Measurements from ENCODE around the gene PBX1.
A peak's percentile ranks its signal among the peaks of the same experiment; 100 is the strongest.

The PBX1 gene

GRCh38 chr1:164625004-164625617 lies 66.1 kb downstream of the PBX1 start:
- H3K27me3 ChIP-seq (ENCODE audit: control insufficient read depth, insufficient read depth, low read length), result no peaks in the 10 kb centered on the region
- H3K36me3 ChIP-seq (ENCODE audit: control insufficient read depth, insufficient read depth, low read length), result no peaks in the 10 kb centered on the region
- H3K9me3 ChIP-seq (ENCODE audit: control insufficient read depth, insufficient read depth, low read length), result no peaks in the 10 kb centered on the region
- H3K9ac ChIP-seq (ENCODE audit: low read depth, low read length), result no peak overlapping the region
- H3K4me1 ChIP-seq (ENCODE audit: control insufficient read depth, insufficient read depth, low read length), result peaks cover 24% of the 10 kb centered on the region
- H3K4me3 ChIP-seq (ENCODE audit: low read depth, low read length), result no peak overlapping the region

DNA sequence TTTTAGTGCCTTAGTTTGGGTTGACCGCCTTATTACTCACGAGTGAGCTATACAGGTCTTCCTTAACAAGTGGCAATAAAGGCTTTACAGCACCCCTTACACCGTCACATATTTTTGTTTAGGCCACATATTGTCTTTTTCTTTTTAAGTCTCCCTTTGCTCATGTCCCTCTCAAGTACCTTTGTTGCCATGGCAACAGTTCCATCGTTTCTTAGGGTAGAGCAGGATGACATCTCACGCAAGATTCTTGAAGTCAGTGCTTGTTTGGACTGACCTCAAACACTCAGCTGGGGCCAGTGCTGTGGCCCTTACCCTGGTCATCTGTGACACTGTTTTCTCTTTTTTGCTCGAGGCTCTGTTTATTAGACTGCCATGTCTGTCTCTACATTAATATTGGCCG lies 69.8 kb downstream of the PBX1 start:
- Histone ChIP-seq H3K27me3 (ENCODE audit: control insufficient read depth, insufficient read depth, low read length) (no peaks in the 10 kb centered on the region), H3K9me3 (ENCODE audit: control insufficient read depth, insufficient read depth, low read length) (no peaks in the 10 kb centered on the region), H3K36me3 (ENCODE audit: control insufficient read depth, insufficient read depth, low read length) (no peaks in the 10 kb centered on the region), H3K9ac (ENCODE audit: low read depth, low read length) (no peak overlapping the region), H3K4me1 (ENCODE audit: control insufficient read depth, insufficient read depth, low read length) (peaks cover 18% of the 10 kb centered on the region), H3K4me3 (ENCODE audit: low read depth, low read length) (no peak overlapping the region)

- no peaks in the 10 kb centered on the region for H3K27me3 ChIP-seq (ENCODE audit: control insufficient read depth, insufficient read depth, low read length)
Observed at GRCh38 chr1:164629971-164630370, 71.0 kb downstream of the PBX1 start.

GRCh38 chr1:164630626-164631396 lies 71.8 kb downstream of the PBX1 start:
- peaks cover 4% of the 10 kb centered on the region for H3K36me3 ChIP-seq (ENCODE audit: control insufficient read depth, insufficient read depth, low read length)
- H3K9me3 ChIP-seq (ENCODE audit: control insufficient read depth, insufficient read depth, low read length), result no peaks in the 10 kb centered on the region
- H3K4me1 ChIP-seq (ENCODE audit: control insufficient read depth, insufficient read depth, low read length), result peaks cover 29% of the 10 kb centered on the region
- H3K9ac ChIP-seq (ENCODE audit: low read depth, low read length), result no peak overlapping the region
- no peak overlapping the region for H3K4me3 ChIP-seq (ENCODE audit: low read depth, low read length)
- H3K27me3 ChIP-seq (ENCODE audit: control insufficient read depth, insufficient read depth, low read length), result no peaks in the 10 kb centered on the region

More at GRCh38 chr1:164629971-164630370, 71.0 kb downstream of the PBX1 start:
- Histone ChIP-seq H3K4me3 (ENCODE audit: low read depth, low read length) (no peak overlapping the region), H3K9ac (ENCODE audit: low read depth, low read length) (no peak overlapping the region), H3K9me3 (ENCODE audit: control insufficient read depth, insufficient read depth, low read length) (no peaks in the 10 kb centered on the region), H3K4me1 (ENCODE audit: control insufficient read depth, insufficient read depth, low read length) (peaks cover 23% of the 10 kb centered on the region), H3K36me3 (ENCODE audit: control insufficient read depth, insufficient read depth, low read length) (no peaks in the 10 kb centered on the region)

GRCh38 chr1:164631751-164632150 lies 72.8 kb downstream of the PBX1 start:
- no peak overlapping the region for H3K9ac ChIP-seq (ENCODE audit: low read depth, low read length)
- H3K9me3 ChIP-seq (ENCODE audit: control insufficient read depth, insufficient read depth, low read length), result no peaks in the 10 kb centered on the region
- H3K4me1 ChIP-seq (ENCODE audit: control insufficient read depth, insufficient read depth, low read length), result peaks cover 37% of the 10 kb centered on the region
- no peaks in the 10 kb centered on the region for H3K27me3 ChIP-seq (ENCODE audit: control insufficient read depth, insufficient read depth, low read length)
- H3K36me3 ChIP-seq (ENCODE audit: control insufficient read depth, insufficient read depth, low read length), result peaks cover 4% of the 10 kb centered on the region
- no peak overlapping the region for H3K4me3 ChIP-seq (ENCODE audit: low read depth, low read length)

DNA sequence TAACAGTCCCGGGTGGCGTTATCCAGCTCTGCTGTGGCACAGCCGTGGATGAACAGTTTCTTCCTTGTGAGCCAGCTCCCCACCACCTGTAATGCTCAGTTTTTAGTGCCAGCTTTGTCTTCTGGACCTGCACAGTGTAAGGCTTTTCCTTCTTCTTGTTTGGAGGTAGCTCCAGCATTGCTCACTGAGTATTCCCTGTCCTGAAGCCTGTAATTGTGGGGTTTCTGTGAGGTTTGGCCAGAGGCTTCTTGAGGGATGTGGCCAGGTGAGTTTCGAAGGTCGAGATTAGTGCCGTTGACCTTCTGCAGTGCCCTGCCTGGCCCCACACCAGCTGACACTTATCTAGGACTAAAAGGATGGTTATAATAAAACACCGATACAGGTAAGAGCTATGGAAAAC lies 75.0 kb downstream of the PBX1 start:
- no peaks in the 10 kb centered on the region for H3K27me3 ChIP-seq (ENCODE audit: control insufficient read depth, insufficient read depth, low read length)
- peaks cover 4% of the 10 kb centered on the region for H3K36me3 ChIP-seq (ENCODE audit: control insufficient read depth, insufficient read depth, low read length)
- H3K9ac ChIP-seq (ENCODE audit: low read depth, low read length), result no peak overlapping the region
- peaks cover 43% of the 10 kb centered on the region for H3K4me1 ChIP-seq (ENCODE audit: control insufficient read depth, insufficient read depth, low read length)
- no peaks in the 10 kb centered on the region for H3K9me3 ChIP-seq (ENCODE audit: control insufficient read depth, insufficient read depth, low read length)
- H3K4me3 ChIP-seq (ENCODE audit: low read depth, low read length), result no peak overlapping the region

DNA sequence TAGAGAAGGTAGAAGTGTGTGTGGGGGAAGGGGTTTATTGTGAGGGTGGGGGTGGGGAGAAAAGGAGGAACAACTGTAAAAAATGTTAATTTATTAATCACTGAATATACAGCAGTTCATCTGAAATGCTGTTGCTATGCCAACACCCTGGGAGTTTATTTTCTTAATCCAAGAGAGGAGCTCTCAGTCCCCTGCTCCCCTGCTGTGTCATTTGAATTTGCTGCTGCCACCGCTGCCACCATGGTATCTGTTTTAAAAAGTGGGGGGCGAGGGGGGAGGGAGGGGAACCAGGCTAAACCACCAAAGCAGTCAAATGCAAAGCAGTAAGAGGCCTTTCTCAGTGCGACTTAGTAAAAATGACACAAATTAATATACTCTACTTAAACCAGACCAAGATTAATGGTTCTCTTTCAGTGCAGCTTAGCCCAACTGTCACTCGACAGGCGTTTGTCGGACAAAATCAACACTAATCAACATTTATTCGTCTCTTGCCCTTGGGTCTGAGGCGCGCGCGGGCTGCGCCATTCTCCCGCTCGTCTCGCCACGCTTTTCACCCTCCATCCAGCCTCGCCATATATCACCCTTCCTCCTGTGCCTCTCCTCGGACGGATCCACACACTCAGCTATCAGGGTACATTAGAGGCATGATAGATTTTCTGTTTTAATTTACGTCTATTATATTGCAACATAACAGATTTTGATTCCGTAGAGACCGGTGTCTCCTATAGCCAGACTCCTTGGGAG lies 76.2 kb downstream of the PBX1 start:
- Histone ChIP-seq H3K27me3 (ENCODE audit: control insufficient read depth, insufficient read depth, low read length) (no peaks in the 10 kb centered on the region), H3K9ac (ENCODE audit: low read depth, low read length) (no peak overlapping the region), H3K9me3 (ENCODE audit: control insufficient read depth, insufficient read depth, low read length) (no peaks in the 10 kb centered on the region), H3K4me1 (ENCODE audit: control insufficient read depth, insufficient read depth, low read length) (peaks cover 39% of the 10 kb centered on the region), H3K4me3 (ENCODE audit: low read depth, low read length) (peak overlapping the region; percentile 7), H3K36me3 (ENCODE audit: control insufficient read depth, insufficient read depth, low read length) (peaks cover 4% of the 10 kb centered on the region)

GRCh38 chr1:164635803-164636731 lies 77.1 kb downstream of the PBX1 start:
- Histone ChIP-seq H3K36me3 (ENCODE audit: control insufficient read depth, insufficient read depth, low read length) (peaks cover 4% of the 10 kb centered on the region), H3K27me3 (ENCODE audit: control insufficient read depth, insufficient read depth, low read length) (no peaks in the 10 kb centered on the region), H3K4me3 (ENCODE audit: low read depth, low read length) (no peak overlapping the region), H3K9ac (ENCODE audit: low read depth, low read length) (no peak overlapping the region), H3K9me3 (ENCODE audit: control insufficient read depth, insufficient read depth, low read length) (no peaks in the 10 kb centered on the region), H3K4me1 (ENCODE audit: control insufficient read depth, insufficient read depth, low read length) (peaks cover 35% of the 10 kb centered on the region)

- H3K4me1 ChIP-seq (ENCODE audit: control insufficient read depth, insufficient read depth, low read length), result peaks cover 35% of the 10 kb centered on the region
- H3K9ac ChIP-seq (ENCODE audit: low read depth, low read length), result no peak overlapping the region
Observed at GRCh38 chr1:164636757-164637156, 77.8 kb downstream of the PBX1 start.

DNA sequence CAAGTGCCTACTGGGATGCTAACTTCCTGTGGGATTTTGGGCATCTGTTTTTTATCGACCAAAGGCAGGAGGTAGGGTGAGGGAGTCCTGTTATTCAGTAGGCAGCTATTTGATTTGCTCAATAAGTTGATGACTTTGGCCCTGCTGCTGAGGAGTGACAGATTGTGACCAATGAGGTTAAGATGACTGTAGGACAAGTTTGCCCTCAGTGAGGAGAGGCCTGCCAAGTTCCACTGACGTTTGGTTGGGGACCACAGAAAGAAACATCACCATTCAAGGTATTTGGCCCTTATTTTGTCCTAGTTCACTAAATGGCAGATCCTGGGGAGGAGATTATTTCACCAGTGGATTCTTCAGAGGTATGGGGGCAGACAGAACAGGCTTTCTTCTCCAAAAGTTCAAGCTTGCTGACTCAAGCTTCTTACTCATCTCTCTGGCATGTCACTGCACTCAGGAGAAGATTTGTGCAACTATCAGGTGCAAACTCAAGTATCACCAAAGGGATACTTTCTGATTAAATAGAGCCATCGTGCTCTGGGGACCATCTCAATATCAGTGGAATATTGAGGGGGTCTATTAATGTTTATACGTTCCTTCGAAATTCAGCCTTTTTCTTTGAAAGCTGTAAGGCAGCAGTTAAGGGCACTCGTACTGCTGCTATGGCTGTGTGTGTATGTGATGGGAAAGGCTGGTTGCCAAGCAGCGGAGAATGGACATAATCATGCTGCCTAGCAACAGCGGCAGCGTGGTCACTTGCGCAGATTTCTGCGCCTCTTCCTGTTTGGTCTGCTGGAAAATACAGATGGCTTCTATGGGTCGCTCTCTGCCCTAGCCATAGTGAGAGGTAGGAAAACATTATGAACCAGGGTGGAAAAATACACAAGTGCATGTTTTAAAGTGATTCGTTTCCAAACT lies 78.7 kb downstream of the PBX1 start:
- H3K27me3 ChIP-seq (ENCODE audit: control insufficient read depth, insufficient read depth, low read length), result no peaks in the 10 kb centered on the region
- peaks cover 35% of the 10 kb centered on the region for H3K4me1 ChIP-seq (ENCODE audit: control insufficient read depth, insufficient read depth, low read length)
- no peak overlapping the region for H3K9ac ChIP-seq (ENCODE audit: low read depth, low read length)
- H3K4me3 ChIP-seq (ENCODE audit: low read depth, low read length), result no peak overlapping the region
- peaks cover 8% of the 10 kb centered on the region for H3K36me3 ChIP-seq (ENCODE audit: control insufficient read depth, insufficient read depth, low read length)
- H3K9me3 ChIP-seq (ENCODE audit: control insufficient read depth, insufficient read depth, low read length), result no peaks in the 10 kb centered on the region

More at GRCh38 chr1:164636757-164637156, 77.8 kb downstream of the PBX1 start:
- no peaks in the 10 kb centered on the region for H3K9me3 ChIP-seq (ENCODE audit: control insufficient read depth, insufficient read depth, low read length)
- H3K36me3 ChIP-seq (ENCODE audit: control insufficient read depth, insufficient read depth, low read length), result peaks cover 4% of the 10 kb centered on the region
- no peaks in the 10 kb centered on the region for H3K27me3 ChIP-seq (ENCODE audit: control insufficient read depth, insufficient read depth, low read length)
- H3K4me3 ChIP-seq (ENCODE audit: low read depth, low read length), result no peak overlapping the region

Data from iPS-15b (cell line).